Articular chondrocyte of knee joint (primary cell): ENCODE results near the gene BACH2. TPM values are rescaled to one million over a fixed set of nuclear protein-coding genes. Genes with fewer than 3 reads are reported as not detected.

ENCODE experiments used
- small RNA-seq: library from RNA; depleted of rRNA; stranded (forward); fragments of <200 nt; gene quantifications from one replicate; pipeline ENCODE3, GENCODE V24; 2012
- total RNA-seq: library from RNA; depleted of rRNA; stranded (reverse); fragments of >200 nt; gene quantifications from 2 replicates; pipeline ENCODE4 v1.2.3, GENCODE V29; 2012

Gene BACH2
- total RNA-seq = 0.91 and 1.3 TPM in 2 replicates

DNA sequence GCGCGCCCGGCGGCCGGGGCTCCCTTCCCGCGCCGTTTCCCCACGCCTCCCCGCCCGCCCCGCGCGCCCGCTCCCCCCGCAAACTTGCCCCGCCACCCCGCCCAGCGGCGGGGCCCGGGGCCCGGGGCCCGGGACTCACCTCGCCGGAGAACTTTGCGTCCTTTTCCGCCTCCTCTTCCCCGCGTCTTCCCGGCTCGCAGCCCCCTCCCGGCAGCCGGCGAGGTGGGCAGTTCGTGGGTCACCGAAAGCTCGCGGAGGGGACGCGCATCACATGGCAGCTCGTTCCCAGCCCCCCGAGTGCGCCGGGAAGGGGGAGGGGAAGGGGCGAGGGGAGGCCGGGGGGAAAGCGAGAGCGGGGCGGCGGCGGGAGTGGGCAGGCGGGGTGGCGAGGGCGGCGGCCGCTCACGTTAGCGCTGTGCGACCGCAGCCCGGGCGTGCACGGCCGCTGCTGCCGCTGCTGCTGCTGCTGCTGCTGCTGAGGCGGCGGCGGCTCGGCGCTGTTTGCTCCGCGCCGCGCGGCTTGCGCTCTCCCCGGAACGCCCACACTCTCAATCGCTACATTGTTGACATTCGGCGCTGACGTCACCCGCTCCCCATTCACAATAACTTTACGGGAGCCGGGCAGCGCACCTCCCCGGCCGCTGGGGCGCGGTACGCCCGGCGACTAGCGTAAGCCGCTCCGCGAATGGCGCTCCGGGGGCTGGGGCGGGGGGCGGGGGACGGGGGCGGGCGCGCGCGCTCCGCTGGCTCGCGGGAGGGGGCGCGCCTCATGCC lies at the start of gene BACH2:
Gene BACH2 (minus strand): TSS at position 503 of the 774 bp plus-strand sequence. CDS start 287,999 bp downstream, outside the sequence.

GRCh38 chr6:89894169-89894568 lies 402.5 kb downstream of the BACH2 start, which contains the start of gene GJA10:
Gene GJA10, plus strand, starts transcription at chr6:89894469. Its CDS starts 0 bp downstream, at chr6:89894469.

Small RNA genes within 50 kb of the gene (small RNA-seq; reads per million reads assigned to genes)
- gene MIR4464 (not detected), gene RF00019 (not detected), gene RN7SKP110 (not detected)
